NCI-H1417 (cell line): ENCODE measurements around the gene TAOK3.
"Not testable (repeated sequence)": the region's sequence is repeated elsewhere in the genome, so short reads cannot be mapped to it uniquely, and the experiment has no call there.

ENCODE experiments used
- DNase-seq, 3 experiments: peaks; one replicate each; lab custom pipeline; 2025; lab: John Stamatoyannopoulos, UW

TAOK3 gene

DNA sequence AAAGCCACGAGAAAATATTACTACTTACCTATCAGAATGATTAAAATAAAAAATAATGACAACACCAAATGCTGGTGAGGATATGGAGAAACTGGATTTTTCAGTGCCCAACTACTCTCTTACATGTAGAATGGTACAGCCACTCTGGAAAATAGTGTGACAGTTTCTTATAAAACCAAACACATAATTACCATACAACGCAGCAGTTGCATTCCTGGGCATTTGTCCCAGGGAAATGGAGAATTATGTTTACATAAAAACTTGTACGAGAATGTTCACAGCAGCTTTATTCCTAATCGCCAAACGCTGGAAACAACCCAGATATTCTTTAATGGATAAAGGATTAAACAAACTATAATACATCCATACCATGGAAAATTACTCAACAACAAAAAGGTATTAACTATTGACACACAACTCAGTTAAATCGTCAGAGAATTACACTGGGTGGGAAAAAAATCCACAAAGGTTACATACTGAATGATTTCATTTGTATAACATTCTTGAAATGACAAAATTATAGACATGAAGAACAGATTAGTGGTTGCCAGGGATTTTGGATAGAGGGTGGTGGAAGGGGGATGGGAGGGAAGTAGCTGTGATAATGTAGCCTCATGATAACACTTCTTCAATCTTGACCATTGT is 35.4 kb downstream of the TAOK3 start:
- no peak for DNase-seq

DNA sequence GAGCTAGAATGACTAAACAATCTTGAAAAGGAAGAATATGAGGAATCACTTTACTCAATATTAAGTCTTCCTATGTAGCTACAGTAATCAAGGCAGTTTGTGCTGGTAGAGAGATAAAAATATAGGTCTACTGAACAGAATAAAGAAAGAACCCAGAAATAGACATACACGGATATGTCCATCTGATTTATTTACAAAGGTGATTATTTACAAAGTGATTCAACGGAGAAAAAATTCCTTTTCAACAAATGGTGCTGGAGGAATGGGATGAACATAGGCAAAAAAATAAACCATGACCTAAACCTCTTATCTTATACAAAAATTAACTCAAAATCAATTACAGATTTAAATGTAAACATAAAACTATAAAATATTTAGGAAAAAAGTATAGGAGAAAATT is 36.6 kb downstream of the TAOK3 start:
- DNase-seq: no peak

DNA sequence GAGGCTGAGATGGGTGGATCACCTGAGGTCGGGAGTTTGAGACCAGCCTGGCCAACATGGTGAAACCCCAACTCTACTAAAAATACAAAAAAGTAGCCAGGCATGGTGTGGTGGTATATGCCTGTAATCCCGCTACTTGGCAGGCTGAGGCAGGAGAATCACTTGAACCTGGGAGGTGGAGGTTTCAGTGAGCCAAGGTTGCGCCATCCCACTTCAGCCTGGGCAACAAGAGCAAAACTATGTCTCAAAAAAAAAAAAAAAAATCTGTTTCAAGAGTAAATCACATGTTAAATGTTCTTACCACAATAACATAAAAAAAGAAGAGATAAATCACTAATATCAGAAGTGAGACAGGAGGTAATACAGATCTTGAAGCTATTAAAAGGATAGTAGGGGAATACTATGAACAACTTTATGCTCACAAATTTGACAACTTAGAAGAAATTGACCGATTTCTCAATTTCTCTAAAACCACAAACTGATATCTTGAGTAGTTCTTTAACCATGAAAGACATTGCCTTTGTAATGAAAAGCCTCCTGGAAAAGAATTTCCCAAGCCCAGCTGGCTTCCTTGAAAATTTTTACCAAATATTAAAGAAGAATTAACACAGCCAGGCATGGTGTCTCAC is 37.7 kb downstream of the TAOK3 start:
- DNase-seq: no peak

DNA sequence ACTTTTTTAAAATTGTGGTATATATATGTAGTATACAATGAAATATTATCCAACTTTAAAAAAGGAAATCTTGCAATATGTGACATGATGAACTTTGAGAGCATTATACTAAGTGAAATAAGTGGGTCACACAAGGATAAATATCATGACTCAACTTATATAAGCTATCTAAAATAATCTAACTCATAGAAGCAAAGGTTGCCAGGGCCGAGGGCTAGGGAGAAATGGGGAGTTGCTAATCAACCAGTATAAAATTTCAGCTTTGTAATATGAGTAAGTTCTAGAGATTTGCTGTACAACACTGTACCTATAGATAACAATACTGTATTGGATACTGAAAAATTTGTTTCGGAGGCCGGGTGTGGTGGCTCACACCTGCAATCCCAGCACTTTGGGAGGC is 38.5 kb downstream of the TAOK3 start:
- DNase-seq: no peak

DNA sequence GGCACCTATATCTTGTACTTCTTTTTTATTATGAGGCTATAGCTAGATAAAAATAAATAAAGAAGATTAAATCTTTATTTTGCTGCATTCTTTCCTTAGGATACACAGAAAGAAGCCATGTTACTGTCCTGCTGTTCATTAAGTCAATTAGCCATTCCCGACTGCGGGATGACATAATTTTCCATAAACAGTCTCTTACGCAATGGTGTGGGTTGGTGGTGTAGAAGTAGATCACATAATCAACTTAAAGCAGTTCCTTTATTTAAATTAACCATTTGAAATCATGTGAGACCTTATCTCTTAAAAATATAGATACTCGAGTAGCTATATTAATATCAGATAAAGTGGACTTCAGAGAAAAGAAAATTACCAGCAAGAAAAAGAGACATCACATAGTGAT is 40.2 kb downstream of the TAOK3 start:
- DNase-seq: no peak

DNA sequence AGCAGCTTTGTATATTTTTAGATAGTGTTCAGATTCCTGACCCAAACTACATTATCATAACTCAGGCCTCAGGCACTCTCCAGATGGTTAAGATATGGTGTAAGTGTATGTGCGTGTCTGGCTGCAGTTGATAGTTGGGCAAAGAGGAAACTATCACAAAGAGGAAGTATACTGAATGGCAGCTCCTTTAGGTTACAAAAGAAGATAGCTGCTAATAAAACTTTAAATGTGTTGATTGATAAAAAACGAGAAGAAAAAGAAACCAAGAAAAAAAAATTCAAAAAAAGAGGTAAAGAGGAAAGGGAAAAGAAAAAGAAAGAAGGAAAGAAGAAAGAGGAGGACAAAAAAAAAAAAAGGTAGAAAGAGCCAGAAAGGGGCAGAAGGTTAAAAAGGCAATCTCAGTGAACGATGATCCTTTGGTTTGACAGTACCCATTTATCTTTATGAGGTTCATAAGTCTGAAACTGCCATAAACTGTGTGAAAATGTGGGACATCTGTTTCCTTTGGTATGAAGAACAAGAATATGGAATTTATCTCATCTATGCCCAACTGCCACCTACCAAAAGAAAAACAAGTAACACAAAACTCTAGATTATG is 42.2 kb downstream of the TAOK3 start:
- DNase-seq: no peak

DNA sequence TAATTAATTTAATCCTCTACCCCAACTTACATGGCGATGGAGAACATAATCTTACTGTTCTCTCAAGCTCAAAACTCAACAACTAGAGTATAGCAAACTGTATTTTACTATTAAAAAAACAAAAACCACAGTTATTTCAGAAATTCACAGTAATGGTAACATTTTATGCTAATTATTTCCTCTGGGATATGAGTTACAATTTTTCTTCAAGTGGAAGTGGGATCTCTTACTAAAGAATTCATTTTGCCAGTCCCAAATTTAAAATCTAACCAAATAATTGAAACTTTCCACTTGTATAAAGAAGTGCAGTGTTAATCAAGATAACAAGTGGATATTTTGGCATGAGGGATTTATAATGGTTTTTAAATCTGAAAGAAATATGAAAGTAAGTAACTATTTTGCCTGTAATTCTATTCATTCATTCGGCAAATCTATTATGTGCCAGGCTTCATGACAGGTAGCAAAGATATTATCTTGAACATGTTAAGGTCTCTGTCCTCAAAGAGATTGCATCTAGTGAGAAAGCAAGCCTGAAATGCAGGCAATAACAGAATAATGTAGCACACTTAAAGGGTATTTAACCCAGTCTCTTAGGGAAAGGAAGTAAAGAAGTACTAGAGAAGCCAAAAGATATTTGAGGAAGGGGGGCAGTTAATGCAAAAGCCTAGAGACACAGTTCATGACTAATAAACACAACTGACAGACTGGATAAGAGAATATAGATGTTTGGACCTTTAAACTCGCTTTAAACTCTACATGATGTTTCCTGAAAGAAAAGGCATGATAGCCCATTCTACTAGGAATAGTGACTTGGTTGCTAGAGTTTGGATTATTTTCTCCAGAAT is 44.0 kb downstream of the TAOK3 start:
- no peak for DNase-seq

DNA sequence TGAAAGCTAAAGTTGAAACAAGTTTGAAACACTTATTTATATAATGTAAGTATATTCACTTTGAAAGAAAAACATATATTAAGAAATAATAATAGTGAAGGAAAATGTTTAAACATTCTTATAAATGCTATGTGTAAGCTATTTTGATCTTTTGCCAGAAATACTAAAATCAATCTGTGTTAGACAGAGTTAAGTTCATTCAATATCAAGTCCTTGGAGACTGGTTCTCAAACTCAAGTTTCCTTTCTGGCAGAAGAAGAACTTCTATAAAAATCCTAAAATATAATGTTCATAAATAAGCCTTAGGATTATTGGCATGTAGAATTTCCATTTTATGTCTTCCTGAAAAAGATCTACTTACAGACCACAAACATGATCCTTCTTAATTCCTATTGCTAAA is 45.3 kb downstream of the TAOK3 start:
- no peak for DNase-seq

DNA sequence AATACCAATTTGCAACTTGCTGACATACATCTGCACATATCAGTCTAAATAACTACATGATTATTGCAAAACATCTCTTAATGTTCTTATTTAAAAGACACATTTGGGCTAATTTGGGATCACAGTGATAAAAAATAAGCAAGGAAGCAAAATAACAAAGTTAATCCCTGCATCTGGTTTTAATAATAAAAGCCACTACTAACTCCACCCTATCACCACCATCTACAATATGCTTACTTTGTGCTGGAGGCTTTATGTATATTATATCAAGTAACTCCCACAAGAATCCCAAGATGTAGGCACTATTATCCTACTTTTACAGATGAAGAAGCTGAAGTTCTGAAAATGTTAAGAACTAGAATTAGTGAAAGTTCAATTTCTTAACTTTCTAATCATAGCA is 45.7 kb downstream of the TAOK3 start:
- no peak for DNase-seq

DNA sequence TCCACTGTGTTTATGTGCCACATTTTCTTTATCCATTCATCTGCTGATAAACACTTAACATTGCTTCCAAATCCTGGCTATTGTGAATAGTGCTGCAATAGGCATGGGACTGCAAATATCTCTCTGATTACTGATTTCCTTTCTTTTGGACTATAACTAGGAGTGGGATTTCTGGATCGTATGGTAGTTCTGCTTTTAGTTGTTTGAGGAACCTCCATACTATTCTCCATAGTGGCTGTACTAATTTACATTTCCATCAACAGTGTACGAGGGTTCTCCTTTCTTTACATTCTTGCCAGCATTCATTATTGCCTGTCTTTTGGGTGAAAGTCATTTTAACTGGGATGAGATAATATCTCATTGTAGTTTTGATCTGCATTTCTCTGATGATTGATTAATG is 47.6 kb downstream of the TAOK3 start:
- DNase-seq: no peak

DNA sequence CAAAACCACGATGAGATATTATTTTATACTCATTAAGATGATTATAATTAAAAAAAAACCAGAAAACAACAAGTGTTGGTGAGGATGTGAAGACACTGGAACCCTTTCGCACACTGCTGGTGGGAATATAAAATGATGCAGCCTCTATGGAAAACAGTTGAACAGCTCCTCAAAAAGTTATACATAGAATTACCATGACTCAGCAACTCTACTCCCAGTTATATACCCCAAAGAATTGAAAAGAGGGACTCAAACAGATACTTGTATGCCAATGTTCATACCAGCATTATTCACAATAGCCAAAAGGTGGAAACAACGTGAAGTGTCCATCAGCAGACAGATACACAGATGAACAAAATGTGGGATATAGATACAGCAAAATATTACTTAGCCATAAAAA is 53.1 kb downstream of the TAOK3 start:
- no peak for DNase-seq

DNA sequence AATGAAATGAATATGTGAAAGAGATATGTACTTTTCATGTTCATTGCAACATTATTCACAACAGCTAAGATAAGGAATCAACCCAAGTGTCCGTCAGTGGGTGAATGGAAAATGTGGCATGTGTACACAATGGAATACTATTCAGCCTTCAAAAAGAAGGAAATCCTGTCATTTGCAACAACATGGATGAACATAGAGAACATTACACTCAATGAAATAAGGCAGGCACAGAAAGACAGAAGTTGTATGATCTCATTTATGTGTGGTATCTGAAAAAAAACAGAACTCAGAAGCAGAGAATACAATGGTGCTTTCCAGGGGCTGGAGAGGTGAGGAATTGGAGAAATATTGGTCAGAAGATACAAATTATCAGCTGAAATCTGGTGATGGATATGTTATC is 54.0 kb downstream of the TAOK3 start:
- no peak for DNase-seq

DNA sequence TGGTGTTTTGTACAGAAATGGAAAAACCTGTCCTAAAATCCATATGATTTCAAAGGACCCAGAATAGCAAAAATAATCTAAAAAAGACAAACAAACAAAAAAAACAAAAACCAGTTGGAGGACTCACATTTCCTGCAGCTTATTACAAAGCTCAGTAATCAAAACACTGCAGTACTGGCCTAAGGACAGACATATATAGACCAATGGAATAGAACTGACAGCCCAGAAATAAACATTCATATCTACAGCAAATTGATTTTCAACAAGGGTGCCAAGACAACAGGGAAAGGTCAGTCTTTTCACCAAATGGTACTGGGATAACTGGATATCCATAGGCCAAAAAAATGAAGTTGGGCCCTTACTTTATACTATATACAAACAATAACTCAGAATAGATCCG is 55.0 kb downstream of the TAOK3 start:
- DNase-seq: no peak

DNA sequence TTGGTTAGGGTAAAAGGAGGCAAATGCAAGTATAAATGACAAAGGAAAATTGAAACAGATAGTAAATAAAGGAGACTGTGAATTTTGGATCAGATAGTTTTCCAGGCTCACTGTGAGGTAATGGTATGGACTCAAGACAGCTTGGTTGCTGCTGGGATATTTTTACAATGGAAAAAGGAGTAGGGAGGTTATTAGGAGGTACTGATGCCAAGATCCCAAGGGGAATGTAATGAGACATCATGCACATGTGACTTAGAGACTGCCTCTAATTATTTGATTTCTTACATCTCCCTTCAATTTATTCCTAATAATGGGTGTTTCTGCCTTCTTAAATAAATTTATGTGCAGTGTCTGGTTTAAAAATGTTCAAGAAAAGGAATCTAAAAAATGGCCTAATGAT is 56.9 kb downstream of the TAOK3 start:
- no peak for DNase-seq

DNA sequence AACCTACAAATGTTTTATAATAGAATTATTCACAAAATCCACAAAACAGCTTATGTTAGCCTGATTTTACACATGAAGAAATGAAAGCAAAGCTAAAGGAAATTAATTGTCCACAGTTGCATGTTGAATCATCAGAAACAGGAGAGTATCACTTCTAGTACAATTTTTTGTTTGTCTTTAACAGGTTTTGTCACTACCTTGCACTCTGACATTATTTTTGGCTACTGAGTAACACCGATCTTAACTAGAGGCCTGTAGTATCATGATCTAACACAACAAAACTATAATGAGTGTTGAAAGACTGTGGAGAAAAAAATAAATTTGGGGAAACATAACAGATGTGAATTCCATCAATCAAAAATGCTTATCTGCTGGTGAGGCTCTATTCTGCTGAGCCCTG is 60.1 kb downstream of the TAOK3 start:
- no peak for DNase-seq

DNA sequence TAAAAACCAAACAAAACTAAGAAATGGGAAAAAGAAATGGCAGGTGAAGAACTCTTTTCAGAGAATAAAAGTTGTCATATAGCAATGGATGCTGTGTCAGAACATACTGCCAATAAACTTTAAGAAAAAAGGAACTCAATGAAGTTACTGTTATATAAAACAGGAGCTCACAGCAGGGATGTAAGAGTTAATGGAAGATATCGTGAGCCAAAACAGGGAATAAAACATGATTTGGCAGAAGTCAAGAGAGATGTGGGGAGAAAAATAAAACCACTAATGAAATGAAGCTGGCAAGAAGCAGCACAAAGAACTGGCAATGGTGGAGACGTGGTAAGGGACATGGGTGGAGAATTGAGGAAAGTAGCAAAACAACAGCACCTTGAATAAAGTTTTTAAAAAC is 61.0 kb downstream of the TAOK3 start:
- DNase-seq: no peak

DNA sequence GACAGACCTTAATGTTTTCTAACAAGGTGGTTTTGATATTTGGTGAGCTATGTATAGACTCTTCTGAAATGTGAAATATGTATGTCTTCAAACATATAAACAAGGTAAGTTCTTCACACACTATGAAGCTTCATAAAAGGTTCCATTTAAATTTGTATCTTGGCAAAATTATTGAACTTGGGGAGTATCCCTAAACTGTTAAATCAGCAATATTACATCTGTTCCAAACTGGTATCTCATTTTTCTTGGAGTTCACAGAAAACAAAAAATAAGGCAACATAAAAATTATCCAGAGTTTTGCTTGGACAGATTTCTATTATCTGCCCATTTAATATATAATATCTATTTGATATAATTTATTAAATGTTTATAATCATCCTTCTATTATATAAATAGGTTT is 62.4 kb downstream of the TAOK3 start:
- no peak for DNase-seq

DNA sequence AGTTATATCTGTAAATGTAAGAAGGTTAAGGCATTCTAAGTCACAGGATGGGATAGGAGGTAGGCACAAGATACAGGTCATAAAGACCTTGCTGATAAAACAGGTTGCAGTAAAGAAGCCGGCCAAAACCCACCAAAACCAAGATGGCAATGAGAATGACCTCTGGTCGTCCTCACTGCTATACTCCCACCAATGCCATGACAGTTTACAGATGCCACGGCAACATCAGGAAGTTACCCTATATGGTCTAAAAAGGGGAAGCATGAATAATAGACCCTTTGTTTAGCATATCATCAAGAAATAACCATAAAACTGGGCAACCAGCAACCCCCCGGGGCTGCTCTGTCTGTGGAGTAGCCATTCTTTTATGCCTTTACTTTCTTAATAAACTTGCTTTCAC is 64.7 kb downstream of the TAOK3 start:
- DNase-seq: not testable (repeated sequence)

DNA sequence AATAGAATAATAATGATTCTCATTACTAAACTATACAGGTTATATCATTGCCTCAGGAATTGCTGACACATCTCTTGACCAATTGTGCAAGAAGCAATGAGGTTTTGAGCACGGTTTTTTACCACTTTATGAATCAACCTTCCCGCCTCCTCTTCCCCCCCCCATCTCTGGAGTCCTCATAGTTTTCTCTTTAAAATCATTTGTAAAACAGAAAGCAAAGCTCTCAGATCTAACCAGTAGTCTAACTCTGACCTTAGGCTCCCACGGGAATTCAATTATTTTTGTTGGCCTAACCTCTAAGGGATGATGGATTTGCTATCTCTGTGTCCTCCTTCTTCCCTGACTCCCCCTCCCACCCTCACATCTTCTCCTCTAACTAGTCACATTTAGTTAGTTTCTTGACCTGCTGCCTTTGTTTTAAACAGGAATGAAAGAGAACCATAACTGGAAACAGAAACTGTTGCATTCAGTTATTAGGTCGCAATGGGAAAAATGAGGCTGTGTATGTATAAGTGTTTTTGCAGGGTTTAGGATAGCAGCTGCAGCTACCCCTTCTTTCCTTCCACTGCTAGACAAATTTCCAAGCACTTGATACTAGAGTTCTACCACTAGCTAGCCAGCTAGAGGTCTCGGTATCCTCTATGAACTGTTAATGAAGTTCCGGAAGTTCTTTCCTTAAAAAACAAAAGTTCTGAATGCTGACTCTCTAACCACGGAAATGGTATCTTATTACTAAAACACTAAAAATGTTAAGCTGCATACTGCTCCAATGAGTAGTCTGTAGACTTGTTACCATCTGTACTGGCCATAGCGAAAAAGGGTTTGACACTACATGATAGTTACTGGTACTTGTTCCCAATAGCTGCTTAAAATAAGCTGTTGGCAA is 65.4 kb downstream of the TAOK3 start:
- DNase-seq: no peak

DNA sequence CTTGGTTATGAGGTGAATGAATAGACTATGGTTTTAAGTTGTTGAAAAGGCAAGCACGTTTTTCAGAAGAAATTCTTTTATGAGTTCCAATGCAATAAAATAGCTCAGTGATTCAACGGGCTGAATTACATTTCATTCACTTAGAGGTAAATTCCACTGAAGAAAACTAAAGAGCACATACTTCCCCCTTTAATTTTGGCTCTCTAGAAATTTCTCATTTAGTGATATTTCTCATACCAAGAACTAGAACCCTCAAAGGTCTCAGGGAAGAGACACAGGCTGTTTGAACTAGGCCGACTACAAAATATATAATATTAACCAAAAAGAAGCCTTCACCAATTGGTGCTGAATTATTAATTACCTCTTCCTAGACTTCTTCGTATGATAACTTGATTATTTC is 68.6 kb downstream of the TAOK3 start:
- DNase-seq: no peak

DNA sequence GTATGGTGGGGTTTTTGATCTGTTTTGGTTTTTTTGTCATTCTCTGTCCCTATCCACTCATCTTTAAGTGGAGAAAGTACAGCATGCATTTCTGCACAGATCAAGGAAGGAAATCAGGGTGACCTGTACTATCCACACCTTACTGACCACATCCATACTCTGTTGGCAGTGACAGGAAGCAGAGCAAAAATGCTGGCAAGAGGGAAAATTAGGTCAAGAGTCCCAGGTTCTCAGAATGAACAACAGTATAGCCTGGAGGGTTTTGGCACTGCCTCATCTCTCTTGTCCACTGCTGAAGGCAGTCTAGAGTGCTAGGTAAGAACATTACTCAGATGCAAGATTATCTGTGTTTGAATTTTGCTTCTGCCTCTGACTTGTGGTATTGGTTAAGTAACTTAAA is 70.7 kb downstream of the TAOK3 start:
- DNase-seq: no peak
